VCaP (cell line): ENCODE results near the gene GGA2.

Experiments
- H3K27ac ChIP-seq: fragments of 450-650 bp; 2 replicates; pipeline ENCODE4 v1.5.1; 2017
- TF ChIP-seq, protein P1 (sequence below): fragments of 450-650 bp; conservative IDR thresholded peaks from 2 replicates; pipeline ENCODE4 v1.5.1; 2017; ENCODE audit warnings: mild to moderate bottlenecking, moderate library complexity

The GGA2 gene

DNA sequence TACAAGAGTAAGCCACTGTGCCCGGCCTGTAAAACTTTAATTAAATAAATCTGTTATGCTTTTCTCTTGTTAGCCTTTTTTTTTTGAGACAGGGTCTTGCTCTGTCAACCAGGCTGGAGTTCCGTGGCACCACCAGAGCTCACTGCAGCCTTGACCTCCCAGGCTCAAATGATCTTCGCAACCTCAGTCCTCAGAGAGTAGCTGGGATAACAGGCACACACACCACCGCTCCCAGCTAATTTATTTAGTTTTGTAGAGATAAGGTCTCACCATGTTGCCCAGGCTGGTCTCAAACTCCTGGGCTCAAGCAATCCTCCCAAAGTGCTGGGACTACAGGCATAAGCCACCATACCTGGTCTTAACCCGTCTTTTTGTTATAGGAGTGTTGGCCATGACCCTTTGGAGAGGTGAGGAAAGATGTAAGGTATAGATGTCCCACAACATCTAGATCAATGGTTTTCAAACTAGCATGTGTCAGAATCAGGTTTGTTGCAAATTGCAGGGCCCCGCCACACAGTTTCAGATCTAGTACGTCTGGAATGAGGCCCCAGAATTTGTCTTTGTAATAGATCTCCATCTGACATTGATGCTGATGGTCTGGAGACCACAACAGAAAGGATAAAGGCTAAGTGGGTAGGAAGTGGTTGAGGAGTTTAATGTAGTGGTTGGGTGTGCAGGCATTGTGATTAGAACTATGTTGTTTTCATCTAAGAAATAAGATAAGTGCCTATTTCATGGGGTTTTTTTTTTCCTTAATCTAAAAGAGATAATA is 4.3 kb upstream of the GGA2 start:
- TF ChIP-seq, protein P1, sequence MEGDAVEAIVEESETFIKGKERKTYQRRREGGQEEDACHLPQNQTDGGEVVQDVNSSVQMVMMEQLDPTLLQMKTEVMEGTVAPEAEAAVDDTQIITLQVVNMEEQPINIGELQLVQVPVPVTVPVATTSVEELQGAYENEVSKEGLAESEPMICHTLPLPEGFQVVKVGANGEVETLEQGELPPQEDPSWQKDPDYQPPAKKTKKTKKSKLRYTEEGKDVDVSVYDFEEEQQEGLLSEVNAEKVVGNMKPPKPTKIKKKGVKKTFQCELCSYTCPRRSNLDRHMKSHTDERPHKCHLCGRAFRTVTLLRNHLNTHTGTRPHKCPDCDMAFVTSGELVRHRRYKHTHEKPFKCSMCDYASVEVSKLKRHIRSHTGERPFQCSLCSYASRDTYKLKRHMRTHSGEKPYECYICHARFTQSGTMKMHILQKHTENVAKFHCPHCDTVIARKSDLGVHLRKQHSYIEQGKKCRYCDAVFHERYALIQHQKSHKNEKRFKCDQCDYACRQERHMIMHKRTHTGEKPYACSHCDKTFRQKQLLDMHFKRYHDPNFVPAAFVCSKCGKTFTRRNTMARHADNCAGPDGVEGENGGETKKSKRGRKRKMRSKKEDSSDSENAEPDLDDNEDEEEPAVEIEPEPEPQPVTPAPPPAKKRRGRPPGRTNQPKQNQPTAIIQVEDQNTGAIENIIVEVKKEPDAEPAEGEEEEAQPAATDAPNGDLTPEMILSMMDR: no peak
- H3K27ac ChIP-seq: no peak overlapping the region

GRCh38 chr16:23512168-23512695 is 1.9 kb upstream of the GGA2 start:
- TF ChIP-seq, protein P1: no peak
- no peak overlapping the region for H3K27ac ChIP-seq

- no peak overlapping the region for H3K27ac ChIP-seq
- TF ChIP-seq, protein P1: no peak
These were observed 1.4 kb upstream of the GGA2 start for GRCh38 chr16:23511731-23512130.

DNA sequence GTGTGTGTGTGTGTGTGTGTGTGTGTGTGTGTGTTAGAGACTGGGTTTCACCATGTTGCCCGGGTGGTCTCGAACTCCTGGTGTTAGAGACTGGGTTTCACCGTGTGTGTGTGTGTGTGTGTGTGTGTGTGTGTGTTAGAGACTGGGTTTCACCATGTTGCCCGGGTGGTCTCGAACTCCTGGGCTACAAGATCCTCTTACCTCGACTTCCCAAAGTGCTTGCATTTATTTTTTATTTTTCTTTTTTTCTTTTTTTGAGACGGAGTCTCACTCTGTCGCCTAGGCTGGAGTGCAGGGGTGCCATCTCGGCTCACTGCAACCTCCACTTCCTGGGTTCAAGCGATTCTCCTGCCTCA is 599 bp upstream of the GGA2 start:
- peak overlapping the region; percentile 65; the same call in 1 of the 2 replicates for H3K27ac ChIP-seq

DNA sequence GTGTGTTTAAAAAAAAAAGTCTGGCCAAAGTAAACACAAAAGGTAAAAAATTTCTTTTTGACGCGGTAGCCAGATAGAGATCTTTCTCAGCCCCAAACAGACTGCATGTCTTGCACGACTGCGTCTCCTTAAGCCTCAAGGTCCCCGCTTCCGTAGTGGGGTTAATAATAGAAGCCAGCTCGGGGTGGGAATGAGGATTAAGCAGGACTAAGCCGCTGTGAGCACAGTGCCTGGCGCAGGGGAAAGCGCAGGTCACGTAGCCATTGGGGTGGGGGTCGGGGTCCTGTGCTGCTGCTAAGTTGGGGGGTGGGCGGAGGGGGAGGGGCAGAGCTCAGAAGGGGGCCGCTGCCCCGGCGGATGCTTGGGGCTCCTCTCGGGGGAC is 521 bp downstream of the GGA2 start:
- peak overlapping the region; percentile 65; the same call in 1 of the 2 replicates for H3K27ac ChIP-seq
- TF ChIP-seq, protein P1: no peak

DNA sequence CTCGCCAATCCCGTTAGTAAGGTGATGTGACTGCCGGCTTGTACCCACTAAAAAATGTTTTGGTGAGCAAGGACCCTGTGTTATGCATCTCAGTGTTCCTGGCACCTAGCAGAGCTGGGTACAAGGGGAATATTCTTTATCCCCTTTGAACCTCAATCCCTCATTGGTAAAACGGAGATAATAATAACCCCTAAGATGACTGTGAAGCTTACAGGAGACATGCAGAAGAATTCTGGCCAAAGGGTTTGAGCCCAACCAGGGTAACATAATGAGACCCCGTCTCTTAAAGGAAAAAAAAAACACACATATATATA is 896 bp downstream of the GGA2 start:
- TF ChIP-seq, protein P1: no peak
- H3K27ac ChIP-seq: peak overlapping the region; percentile 65; the same call in 1 of the 2 replicates

GRCh38 chr16:23508589-23509440 is 1.5 kb downstream of the GGA2 start:
- TF ChIP-seq, protein P1: no peak
- peak overlapping the region; percentile 65; the same call in 1 of the 2 replicates for H3K27ac ChIP-seq
